ENCODE measurements around the gene ELMO1. TPM values are rescaled to one million over a fixed set of nuclear protein-coding genes. Genes with fewer than 3 reads are reported as not detected.

ELMO1 gene
- total and polyA plus RNA-seq, 2 experiments from 2014 or later: 6.5 to 24.9 TPM

- Mint-ChIP-seq H3K27ac (no peak overlapping the region), H3K36me3 (ENCODE audit: low read depth) (no peaks in the 10 kb centered on the region), H3K4me1 (peaks cover 7% of the 10 kb centered on the region; the same call in 1 of the 3 replicates), H3K27me3 (ENCODE audit: insufficient read depth, low read depth, poor library complexity) (no peaks in the 10 kb centered on the region), H3K4me3 (no peak overlapping the region), H3K9me3 (no peaks in the 10 kb centered on the region)
- H2AFZ ChIP-seq: no peak overlapping the region
- H3K27ac ChIP-seq (ENCODE audit: low read depth): no peak overlapping the region
- no peaks in the 10 kb centered on the region for H3K27me3 ChIP-seq (ENCODE audit: insufficient read depth)
- H3K4me3 ChIP-seq: no peak overlapping the region
- H3K4me2 ChIP-seq: no peak overlapping the region
- no peak for DNase-seq (ENCODE audit: low spot score)
- no peak for ATAC-seq
- no peaks in the 10 kb centered on the region for H3K36me3 ChIP-seq (ENCODE audit: insufficient read depth)
- H3K4me1 ChIP-seq (ENCODE audit: insufficient read depth): no peaks in the 10 kb centered on the region
- peaks cover 9% of the 10 kb centered on the region for H3K9me2 ChIP-seq (ENCODE audit: insufficient read depth)
- H4K20me1 ChIP-seq (replicated peaks; ENCODE audit: insufficient read depth): no peaks in the 10 kb centered on the region
- TF ChIP-seq JUNB (IDR thresholded peaks at IDR 0.05; ENCODE audit: unreplicated experiment): no peak
- no peak for TF ChIP-seq REST (IDR thresholded peaks at IDR 0.05; ENCODE audit: unreplicated experiment)
- no peak for TF ChIP-seq EZH2phosphoT487 (IDR thresholded peaks at IDR 0.05; ENCODE audit: unreplicated experiment)
- TF ChIP-seq NANOG (IDR thresholded peaks at IDR 0.05; ENCODE audit: borderline replicate concordance): no peak
- no peak for TF ChIP-seq CREB1 (CRISPR knock-in tag; IDR thresholded peaks at IDR 0.05; ENCODE audit: low read depth)
- no peak for TF ChIP-seq ZNF462 (CRISPR knock-in tag; IDR thresholded peaks at IDR 0.05)
- no peak for TF ChIP-seq CTCF (conservative IDR thresholded peaks at IDR 0.05; ENCODE audit: low read depth in 2 of 2)
- TF ChIP-seq ZNF114 (CRISPR knock-in tag; IDR thresholded peaks at IDR 0.05): no peak
- TF ChIP-seq EZH2 (IDR thresholded peaks at IDR 0.05; ENCODE audit: low read depth, unreplicated experiment): no peak
- TF ChIP-seq ZNF331 (CRISPR knock-in tag; IDR thresholded peaks at IDR 0.05; ENCODE audit: low read depth): no peak
- no peaks in the 10 kb centered on the region for H3F3A ChIP-seq (replicated peaks; ENCODE audit: low read depth)
- no peaks in the 10 kb centered on the region for H3K79me2 ChIP-seq (replicated peaks; ENCODE audit: insufficient read depth)
These were observed 544.6 kb downstream of the ELMO1 start for GRCh38 chr7:36904101-36904500.

Data from GM23338 (cell line).